ENCODE data around the gene ARHGAP23.

Gene ARHGAP23, protein sequence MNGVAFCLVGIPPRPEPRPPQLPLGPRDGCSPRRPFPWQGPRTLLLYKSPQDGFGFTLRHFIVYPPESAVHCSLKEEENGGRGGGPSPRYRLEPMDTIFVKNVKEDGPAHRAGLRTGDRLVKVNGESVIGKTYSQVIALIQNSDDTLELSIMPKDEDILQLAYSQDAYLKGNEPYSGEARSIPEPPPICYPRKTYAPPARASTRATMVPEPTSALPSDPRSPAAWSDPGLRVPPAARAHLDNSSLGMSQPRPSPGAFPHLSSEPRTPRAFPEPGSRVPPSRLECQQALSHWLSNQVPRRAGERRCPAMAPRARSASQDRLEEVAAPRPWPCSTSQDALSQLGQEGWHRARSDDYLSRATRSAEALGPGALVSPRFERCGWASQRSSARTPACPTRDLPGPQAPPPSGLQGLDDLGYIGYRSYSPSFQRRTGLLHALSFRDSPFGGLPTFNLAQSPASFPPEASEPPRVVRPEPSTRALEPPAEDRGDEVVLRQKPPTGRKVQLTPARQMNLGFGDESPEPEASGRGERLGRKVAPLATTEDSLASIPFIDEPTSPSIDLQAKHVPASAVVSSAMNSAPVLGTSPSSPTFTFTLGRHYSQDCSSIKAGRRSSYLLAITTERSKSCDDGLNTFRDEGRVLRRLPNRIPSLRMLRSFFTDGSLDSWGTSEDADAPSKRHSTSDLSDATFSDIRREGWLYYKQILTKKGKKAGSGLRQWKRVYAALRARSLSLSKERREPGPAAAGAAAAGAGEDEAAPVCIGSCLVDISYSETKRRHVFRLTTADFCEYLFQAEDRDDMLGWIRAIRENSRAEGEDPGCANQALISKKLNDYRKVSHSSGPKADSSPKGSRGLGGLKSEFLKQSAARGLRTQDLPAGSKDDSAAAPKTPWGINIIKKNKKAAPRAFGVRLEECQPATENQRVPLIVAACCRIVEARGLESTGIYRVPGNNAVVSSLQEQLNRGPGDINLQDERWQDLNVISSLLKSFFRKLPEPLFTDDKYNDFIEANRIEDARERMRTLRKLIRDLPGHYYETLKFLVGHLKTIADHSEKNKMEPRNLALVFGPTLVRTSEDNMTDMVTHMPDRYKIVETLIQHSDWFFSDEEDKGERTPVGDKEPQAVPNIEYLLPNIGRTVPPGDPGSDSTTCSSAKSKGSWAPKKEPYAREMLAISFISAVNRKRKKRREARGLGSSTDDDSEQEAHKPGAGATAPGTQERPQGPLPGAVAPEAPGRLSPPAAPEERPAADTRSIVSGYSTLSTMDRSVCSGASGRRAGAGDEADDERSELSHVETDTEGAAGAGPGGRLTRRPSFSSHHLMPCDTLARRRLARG (N-terminal part only)

DNA sequence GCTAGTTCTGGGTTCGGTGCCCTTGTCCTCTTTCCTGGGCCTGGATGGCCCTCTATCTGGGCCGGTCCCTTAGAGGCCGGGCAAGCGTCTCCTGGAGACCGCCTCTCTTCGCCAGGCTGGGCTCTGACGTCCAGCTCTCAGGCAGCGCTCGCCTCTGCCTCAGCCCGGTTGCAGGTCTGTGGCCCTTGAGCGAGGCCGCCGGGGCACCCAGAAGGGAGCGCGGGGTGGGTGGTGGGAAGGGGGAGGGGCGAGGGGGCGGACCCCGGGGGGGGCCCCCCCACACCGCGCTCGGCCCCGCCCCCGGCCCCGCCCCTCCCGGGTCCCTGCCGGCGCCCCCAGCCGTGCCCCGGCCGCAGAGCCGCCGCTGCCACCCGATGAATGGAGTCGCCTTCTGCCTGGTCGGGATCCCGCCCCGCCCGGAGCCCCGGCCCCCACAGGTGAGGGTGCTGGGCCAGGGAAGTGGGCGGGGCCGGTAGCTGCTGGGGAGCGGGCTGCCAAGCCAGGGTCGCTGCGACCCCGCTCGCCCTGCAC, at the start of gene ARHGAP23:
ARHGAP23 (plus strand) TSS at position 353 of the 531 bp plus-strand sequence; CDS start at position 375, 22 bp downstream.
- peak; percentile 62 for DNase-seq

DNA sequence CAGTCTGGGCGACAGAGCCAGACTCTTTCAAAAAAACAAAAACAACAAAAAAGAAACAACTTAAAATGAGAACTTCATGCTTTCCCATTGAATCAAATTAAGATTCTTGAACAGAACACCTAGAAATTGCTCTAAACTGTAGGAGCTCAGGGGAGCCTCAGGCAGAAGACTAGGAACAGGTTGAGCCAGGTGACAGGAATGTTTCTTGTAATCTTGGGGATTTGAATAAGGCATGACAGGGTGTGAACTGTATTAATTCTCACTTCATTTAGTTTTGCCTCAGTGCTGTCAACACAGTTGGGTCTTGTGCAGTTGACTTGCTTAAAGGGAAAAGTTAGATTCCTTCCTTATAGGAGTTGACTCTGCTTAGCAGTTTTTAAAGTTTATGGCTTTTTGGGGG, 48.8 kb upstream of the ARHGAP23 start:
- no peak for DNase-seq

DNA sequence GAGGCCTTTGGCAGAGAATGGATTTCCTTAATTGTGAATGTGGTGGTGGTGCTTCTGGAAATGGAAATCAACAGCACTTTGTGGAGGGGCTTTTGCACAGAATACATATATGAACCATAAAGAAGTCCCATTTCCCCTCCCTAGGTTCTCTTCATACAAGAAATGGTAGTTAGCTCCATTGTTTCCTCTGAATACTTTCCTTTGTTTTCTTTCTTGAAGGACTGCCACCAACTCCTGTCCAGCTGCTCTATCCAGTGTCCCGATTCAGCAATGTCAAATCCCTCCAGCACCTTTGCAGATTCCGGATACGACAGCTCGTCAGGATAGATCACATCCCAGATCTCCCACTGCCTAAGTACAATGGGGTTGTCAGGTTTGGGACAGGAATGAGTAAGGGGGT, 33.2 kb upstream of the ARHGAP23 start:
- DNase-seq, result no peak

DNA sequence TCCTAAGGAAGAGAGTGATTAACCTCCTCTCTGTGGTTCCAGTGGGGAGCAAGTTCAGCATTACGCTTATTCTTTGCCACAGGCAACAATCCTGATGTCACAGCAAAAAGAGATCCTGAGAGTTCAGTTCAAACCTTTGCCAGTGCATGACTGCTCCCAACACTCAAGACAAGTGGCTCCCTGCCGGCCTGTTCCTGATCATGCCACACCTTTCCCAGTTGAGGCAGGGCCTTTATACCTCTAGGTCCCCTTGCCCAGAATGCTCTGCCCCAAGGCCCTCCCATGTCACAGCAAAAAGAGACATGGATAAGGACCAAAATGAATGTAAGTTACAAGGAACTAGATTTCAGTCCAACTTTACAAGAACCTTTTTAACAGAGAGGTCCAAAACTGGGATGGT, 31.0 kb upstream of the ARHGAP23 start:
- no peak for DNase-seq

DNA sequence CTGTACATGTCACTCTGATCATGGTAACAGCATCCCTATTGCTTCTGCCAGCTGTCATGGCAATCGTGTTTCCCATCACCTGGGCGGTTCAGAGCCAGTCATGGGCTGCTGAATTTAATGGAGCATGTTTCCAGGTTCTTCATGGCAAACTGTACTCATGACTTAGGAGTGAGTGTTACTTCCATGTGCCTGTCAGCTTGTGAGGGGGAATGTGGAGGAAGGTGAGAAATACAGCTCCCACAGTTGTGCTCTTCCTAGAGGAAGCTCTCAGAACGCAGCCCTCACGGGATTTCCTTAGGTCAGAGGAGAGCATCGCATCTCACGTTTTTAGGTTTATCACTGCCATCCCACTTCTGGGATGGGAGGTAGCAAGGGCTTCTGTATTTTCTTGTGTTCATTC, 28.0 kb upstream of the ARHGAP23 start:
- DNase-seq, result no peak

DNA sequence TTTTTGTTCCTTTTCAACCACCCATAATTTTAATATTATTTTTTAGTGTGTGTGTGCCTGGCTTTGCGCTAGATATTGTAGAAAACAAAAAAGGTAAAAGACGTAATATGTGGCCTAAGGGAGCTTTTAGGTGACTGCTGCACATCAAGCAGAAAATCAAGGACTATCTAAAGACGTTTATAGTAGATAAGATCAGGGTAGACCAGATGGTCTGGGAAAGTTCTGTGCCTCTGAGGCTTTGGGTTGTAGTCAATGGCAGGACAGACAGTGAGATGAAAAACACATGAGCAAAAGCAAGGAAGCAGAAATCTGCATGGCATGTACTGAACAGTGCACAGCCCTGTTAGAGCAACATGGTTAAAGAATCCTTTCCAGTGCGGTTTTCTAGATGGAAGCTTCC, 26.8 kb upstream of the ARHGAP23 start:
- DNase-seq, result no peak

DNA sequence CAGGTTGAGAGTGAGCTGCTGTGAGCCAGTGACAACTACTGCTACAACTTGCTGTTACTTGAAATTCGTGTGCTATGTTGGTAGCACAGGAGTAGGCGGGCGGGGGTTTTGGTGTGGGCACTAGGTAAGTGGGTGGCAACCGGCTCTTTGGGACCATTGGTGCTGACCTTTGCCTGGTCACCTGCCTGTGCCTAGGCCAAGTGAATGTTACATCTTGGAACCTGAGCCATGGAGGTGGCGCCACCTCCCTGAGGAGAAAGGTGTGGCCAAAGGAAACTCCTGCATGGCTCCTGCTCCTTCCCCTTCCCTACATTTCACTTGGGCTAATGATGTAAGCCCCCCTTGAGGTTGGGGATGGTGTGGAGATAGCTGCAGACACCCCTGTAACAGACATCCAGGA, 25.4 kb upstream of the ARHGAP23 start:
- DNase-seq, result no peak

DNA sequence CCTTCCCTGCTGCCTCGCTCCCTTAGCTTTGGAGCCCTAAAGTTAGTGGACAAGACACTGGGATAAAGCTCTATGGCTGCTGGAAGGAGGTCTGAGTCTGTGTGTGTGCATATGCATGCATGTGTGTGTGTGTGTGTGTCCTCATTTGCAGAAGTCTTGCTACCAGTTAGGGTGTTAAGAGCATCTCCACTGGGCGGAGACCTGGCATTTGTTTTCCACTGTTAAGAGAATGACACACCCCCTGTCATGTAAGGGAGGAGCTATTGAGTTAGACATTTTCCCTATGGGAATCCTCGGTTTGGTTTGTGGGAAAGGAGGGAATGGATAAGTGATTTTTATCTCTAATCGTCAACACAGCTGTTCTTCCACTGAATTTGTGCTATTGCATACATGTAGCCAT, 24.8 kb upstream of the ARHGAP23 start:
- DNase-seq, result peak; percentile 38

DNA sequence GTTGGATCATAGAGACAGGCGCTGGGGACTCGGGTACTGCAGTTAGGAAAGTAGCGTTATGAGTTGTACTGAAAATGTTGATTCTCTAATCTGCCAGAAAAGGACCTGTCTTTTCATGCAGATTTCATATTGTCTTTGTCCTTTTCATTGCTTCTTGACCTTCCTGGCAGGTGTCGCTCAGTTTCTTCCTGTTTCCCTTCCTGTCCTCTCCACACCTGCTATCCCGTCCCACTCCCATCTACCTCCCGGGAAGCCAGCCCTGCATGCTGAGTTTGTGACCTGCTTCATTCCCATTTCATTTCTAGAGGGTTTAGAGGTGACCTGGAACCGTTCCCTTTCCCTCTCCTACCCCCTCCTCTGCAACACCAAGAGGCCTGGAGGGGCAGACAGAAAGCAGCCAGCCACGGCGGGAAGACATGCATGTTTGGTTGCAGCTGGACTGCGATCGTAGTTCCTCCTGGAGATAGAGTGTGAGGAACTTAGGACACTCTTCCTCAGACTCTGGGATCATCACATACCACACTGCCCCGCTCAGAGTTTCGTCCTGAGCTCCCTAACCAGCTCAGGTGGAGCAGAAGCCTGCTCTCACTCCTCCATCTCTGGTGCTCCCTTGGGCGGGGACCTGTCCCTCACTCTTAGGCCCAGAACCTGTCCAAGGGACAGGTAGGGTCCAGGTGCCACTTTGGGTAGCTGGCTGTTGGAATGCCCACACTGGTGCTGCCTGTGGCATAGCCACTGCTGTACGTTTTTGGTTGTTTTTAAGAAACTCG, 23.9 kb upstream of the ARHGAP23 start:
- no peak for DNase-seq

DNA sequence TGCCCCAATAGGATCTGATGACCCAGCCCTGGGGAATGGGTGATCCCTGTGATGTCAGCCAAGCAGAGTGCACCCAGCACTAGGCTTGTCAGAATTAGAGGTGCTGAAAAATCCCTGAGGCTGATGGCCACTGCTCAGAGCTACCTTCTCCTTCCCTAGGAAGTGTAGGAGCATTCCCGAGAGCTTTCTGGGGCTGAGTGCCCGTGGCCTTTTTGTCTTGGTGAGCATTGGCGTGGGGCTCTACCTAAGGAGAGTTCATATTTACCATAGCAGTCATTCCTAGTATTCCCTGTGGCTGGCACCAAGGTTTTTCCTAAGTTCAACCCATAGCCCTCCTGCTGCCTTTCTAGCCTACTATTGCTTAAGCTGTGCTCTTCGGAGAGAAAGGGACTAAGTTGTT, 22.6 kb upstream of the ARHGAP23 start:
- DNase-seq, result no peak

DNA sequence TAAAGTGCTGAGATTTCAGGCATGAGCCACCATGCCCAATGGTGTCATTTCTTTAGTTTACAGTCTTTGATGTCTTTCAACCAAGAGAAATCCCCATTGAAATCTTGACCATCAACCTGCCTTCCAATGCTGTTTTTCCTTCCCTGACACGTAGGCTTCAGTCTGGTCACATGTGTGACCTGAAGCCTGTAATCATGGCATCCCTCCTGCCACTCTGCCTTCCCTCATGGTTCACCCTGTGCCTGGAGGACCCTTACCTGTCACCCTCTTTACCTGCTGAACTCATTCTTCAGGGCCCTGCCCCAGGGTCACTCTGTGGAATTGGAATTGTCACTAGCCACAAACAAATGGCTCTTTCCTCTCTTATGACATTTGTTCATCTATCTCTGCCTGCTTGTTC, 18.1 kb upstream of the ARHGAP23 start:
- no peak for DNase-seq

DNA sequence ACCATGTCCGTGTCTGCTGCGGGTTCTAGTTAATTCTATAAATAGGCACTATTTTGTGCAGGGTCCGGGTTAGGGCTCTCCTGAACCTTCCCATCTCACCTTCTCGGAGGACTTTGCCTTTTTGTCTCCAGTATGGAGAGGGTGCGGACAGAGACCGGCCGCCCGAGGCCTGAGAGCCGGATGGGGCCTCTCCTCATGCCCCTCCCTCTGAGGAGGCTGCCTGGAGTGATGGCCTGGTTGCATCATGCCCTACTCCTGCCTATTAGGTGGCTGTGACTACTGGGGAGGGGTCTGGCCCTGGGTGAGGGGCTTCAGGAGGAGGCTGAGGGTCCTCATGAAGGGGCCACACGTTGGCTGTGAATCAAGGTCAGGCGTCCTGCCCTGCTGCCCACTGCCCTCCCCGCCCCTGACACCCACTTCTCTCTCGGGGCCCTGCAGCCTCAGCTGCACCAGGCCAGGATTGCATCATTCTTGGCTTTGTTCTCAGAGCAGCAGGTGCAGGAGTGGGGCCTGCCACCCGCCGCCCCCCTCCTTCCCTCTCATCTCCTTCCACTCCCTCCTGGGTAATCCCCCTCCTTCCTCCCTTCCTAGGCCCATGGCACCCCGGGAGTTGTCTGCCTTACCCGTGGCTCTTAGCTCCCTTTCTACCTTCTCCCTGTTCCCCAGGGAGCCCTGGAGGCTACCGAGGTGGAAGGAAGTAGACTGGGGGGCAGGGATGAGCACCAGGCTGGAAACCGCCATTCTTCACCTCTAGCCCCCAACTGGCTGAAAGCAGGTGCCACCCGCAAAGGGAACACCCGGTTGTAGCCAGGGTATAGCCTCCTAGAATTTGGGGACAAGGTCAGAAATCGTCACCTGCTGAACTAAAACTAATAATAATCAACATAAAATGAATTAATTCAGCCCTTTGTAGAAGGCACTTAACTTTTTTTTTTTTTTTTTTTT, 12.7 kb upstream of the ARHGAP23 start:
- peak; percentile 95 for DNase-seq

DNA sequence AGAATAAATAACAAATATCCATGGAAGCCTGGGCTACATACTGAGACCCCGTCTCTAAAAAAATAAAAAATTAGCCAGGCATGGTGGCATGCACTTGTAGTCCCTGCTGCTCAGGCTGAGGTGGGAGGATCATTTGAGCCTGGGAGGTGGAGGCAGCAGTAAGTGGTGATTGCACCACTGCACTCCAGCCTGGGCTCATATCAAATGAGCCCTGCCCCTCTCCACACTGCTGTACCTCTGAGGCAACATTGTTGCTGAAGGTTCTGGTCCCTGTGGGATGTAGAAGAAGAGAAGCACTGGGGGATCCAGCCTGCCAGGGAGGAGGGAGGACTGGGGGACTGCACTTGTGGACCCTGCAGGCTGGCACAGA, 11.4 kb upstream of the ARHGAP23 start:
- DNase-seq, result peak; percentile 32

DNA sequence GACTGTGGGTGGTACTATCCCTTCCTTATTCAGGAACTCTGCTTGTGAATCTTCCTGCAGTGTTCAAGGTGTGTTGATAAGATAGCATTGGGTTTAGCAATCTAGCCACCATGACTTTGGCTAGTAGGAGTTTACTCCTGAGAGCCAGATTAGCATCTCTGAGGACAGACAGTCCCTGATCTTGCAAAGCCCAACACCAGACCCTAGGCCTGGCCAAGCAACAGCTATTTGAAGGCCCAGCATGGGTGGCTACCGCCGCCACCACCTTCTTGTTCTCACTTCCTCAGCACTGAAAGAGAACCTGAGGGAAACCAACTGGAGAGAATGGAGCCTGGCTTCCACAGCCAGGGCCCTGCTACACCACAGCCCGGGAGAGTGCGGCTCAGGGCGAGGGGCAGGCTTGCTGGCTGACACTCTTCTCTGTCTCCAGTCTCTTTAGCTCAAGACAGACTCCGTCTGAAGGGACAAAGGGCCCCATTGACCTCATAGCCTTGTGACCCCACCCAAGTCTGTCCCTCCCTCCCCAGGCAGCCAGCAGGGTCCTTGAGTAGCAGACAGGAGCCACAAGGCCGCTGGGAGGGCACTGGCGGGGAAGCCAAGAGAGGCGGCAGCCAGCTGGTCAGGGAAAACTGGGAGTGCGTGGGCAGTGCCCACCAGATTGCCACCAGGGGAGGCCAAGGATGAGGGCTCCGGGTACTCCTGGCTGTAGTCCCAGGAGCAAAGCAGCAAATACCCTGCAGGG, 10.9 kb upstream of the ARHGAP23 start:
- DNase-seq, result no peak

DNA sequence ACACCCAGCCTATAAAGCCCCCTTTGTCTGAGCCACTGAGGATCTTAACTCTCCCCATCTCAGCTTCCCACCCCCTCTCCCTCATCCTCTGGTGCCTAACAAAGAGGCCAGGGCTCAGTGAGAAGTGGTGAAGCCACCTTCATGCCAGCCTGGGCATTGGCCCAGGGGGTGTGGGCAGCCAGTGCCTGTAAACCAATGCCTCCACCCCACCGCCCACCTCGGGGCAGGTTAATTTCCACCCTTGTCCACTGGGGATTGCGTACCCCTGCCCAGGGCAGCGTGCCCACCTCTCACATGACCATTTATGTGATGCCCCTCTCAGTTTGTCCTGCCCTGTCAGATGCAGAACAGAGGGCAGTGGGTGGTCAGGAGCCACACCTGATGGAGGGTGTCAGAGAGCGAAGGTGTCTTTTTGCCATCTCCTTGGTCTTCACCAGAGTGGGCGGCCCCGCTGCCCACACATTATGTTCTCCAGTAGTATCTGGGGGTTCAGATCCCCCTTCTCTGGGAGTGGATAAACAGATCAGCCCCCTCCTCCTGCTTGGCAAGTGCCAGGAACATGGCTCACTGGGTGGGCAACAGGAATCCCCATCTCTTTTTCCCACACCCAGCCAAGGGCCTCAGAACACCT, 10.1 kb upstream of the ARHGAP23 start:
- DNase-seq, result no peak

DNA sequence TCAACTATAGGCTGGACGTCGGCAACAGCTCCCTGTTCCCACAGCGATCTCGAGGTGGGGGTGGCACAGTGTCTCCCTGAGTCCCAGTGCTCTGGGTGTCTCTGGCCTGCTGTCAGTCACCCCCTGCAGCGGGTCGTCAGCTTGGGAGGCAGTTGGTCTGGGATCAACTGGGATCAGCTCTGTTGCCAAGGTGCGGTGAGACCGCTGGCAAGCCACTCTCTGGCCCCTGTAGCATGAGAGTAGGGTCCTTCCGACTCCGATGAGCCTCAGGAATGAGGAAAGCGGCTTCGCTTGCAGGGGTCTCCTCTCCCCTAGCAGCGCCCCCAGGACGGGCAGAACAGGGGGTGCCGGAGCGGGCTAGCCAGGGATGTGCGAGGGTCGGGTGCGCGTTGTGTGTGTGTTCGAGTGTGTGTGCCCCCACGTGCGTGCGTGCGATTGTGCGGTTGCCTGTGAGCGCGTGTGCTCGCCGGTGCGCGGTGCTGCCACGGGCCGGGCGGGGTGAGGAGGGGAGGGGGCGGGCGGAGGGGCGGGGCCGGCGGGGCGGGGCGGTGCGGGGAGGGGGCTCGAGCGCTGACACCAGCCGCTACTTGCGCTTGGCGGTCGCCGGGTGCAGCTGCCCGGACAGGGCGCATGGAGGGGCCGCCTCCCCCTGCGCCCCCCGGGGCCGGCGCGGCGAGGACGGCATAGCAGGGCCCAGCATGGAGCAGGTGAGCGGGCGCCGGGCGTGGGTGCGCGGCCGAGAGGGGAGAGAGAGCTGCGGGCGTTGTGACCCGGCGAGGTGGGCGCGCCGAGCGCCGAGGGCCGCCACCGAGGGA, 9.4 kb upstream of the ARHGAP23 start:
- DNase-seq, result peak; percentile 59

DNA sequence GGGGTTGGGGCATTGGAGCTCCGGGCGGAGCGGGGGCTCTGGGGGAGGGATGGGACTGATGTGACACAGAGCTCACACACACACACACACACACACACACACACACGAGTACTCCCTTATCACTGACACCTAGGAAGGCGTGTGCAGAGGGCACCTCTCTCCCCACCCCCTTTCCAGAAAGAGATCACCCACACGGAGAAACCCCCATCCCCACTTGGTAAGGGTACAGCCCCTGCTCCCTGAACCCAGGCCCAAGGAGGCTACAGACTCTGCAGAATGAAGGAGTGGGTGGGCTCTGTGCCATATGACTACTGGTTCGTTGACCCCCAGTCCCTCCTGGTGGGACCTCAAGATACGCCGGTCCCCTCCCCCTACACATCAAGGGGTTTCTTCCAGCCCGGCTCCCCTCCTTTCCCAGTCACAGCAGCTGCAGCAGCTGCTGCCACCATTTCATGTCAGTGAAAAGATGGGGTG, 8.7 kb upstream of the ARHGAP23 start:
- DNase-seq, result peak; percentile 40

DNA sequence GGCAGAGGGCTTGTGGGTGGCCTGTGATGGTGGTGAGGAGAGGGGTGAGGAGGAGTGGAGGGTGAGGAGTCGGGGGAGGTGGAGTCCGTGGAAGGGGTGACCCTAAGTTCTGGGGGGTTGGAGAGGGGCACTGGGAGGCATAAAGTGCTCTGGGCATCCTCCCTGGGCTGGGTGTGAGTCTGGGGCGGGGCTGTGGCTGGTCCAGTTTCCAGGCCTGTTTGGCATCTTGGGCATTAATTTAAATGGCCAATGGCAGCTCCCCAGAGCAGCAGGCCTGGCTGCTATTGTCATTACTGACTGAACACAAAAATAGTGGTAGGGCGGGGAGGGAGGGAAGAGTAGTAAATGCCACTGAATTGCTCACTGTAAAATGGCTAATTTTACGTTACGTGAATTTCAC, 7.7 kb upstream of the ARHGAP23 start:
- no peak for DNase-seq

All from NCI-H69 (cell line).